NCI-H524 (cell line): Measurements from ENCODE around the gene SMYD3.
"Not testable (repeated sequence)": the region's sequence is repeated elsewhere in the genome, so short reads cannot be mapped to it uniquely, and the experiment has no call there.

Experiments used
- DNase-seq, 2 experiments: peaks; one replicate each; lab custom pipeline; 2025; lab: John Stamatoyannopoulos, UW

The SMYD3 gene

GRCh38 chr1:245837718-245838117, 669.4 kb downstream of the SMYD3 start:
- DNase-seq: no peak

GRCh38 chr1:245835386-245835785, 671.7 kb downstream of the SMYD3 start:
- no peak for DNase-seq

GRCh38 chr1:245834002-245834401, 673.1 kb downstream of the SMYD3 start:
- no peak for DNase-seq

- no peak for DNase-seq
Observed at GRCh38 chr1:245832771-245833527, 674.1 kb downstream of the SMYD3 start.

GRCh38 chr1:245831518-245831917, 675.6 kb downstream of the SMYD3 start:
- no peak for DNase-seq

- DNase-seq: no peak
Observed at GRCh38 chr1:245829826-245830225, 677.3 kb downstream of the SMYD3 start.

- DNase-seq: no peak
Observed at GRCh38 chr1:245829194-245829593, 677.9 kb downstream of the SMYD3 start.

- DNase-seq: no peak
Observed at GRCh38 chr1:245827301-245827700, 679.8 kb downstream of the SMYD3 start.

- DNase-seq: no peak
Observed at GRCh38 chr1:245825128-245825901, 681.8 kb downstream of the SMYD3 start.

- DNase-seq: no peak
Observed at GRCh38 chr1:245823408-245824147, 683.5 kb downstream of the SMYD3 start.

GRCh38 chr1:245822996-245823395, 684.1 kb downstream of the SMYD3 start:
- DNase-seq: no peak

GRCh38 chr1:245818363-245818762, 688.7 kb downstream of the SMYD3 start:
- DNase-seq: not testable (repeated sequence)

- not testable (repeated sequence) for DNase-seq
Observed at GRCh38 chr1:245816496-245816895, 690.6 kb downstream of the SMYD3 start.

- DNase-seq: no peak
Observed at GRCh38 chr1:245814651-245815050, 692.4 kb downstream of the SMYD3 start.

- DNase-seq: no peak
Observed at GRCh38 chr1:245812278-245812677, 694.8 kb downstream of the SMYD3 start.

GRCh38 chr1:245810789-245811337, 696.2 kb downstream of the SMYD3 start:
- DNase-seq: peak in 1 of 2 experiments; percentile 42

GRCh38 chr1:245810181-245810769, 696.8 kb downstream of the SMYD3 start:
- peak; percentile 86 to 94 for DNase-seq

GRCh38 chr1:245809361-245809760, 697.7 kb downstream of the SMYD3 start:
- peak; percentile 50 to 70 for DNase-seq

- DNase-seq: no peak
Observed at GRCh38 chr1:245807954-245808719, 698.9 kb downstream of the SMYD3 start.

GRCh38 chr1:245807306-245807705, 699.8 kb downstream of the SMYD3 start:
- no peak for DNase-seq

GRCh38 chr1:245805532-245805931, 701.5 kb downstream of the SMYD3 start:
- DNase-seq: no peak
